Activated CD4-positive, alpha-beta T cell treated with anti-CD3 and anti-CD28 coated beads for 36 hours (primary cell): ENCODE results near the gene HCN3. TPM values are rescaled to one million over a fixed set of nuclear protein-coding genes. Genes with fewer than 3 reads are reported as not detected.
A peak's percentile ranks its signal among the peaks of the same experiment; 100 is the strongest.
"Not testable (repeated sequence)": the region's sequence is repeated elsewhere in the genome, so short reads cannot be mapped to it uniquely, and the experiment has no call there.

Experiments used
- ATAC-seq: fragments of 200-7000 bp; cut with Tn5 transposase; one replicate; pipeline ENCODE4 v1.10.0; 2021; ENCODE audit warnings: mild to moderate bottlenecking, moderate library complexity
- CTCF ChIA-PET: fragments of 350-600 bp; sonication (Branson Sonifier 250); formaldehyde crosslinking; loops from one replicate; lab custom pipeline; 2021; ENCODE audit warnings: antibody characterized with exemption; lab: Charles Lee
- POLR2A ChIA-PET: fragments of 350-600 bp; sonication (Branson Sonifier 250); formaldehyde crosslinking; loops from one replicate; lab custom pipeline; 2021; ENCODE audit warnings: antibody characterized with exemption, inconsistent platforms; lab: Charles Lee
- DNase-seq: peaks from one replicate; pipeline ENCODE4 v3.0.0-alpha.2; 2020
- H3K27ac Mint-ChIP-seq: one replicate; pipeline ENCODE4 v1.8.0; 2021; ENCODE audit warnings: mixed read lengths
- H3K27me3 Mint-ChIP-seq: one replicate; pipeline ENCODE4 v1.8.0; 2021; ENCODE audit warnings: mixed read lengths
- H3K36me3 Mint-ChIP-seq: one replicate; pipeline ENCODE4 v1.8.0; 2021; ENCODE audit warnings: low read depth, mixed read lengths
- H3K4me1 Mint-ChIP-seq: one replicate; pipeline ENCODE4 v1.8.0; 2021; ENCODE audit warnings: mixed read lengths
- H3K4me3 Mint-ChIP-seq: one replicate; pipeline ENCODE4 v1.8.0; 2021; ENCODE audit warnings: mild to moderate bottlenecking, moderate library complexity, mixed read lengths
- H3K9me3 Mint-ChIP-seq: one replicate; pipeline ENCODE4 v1.8.0; 2021; ENCODE audit warnings: low read depth, mixed read lengths
- intact Hi-C, 2 experiments: fragments of 100-400 bp; cut with DNase I in 1 of 2; cut with micrococcal nuclease in 1 of 2; formaldehyde crosslinking; loops; one replicate each; pipeline versions ENCODE4 v1.14.2 to v1.15.1; 2022 to 2024; cut with DNase I, micrococcal nuclease
- total RNA-seq, 2 experiments: library from RNA; stranded (reverse); gene quantifications; one replicate each; pipeline ENCODE4 v1.2.3, GENCODE V29; 2021

The HCN3 gene
- 1 to 10 TPM; 1.9 to 2.3 TPM for total RNA-seq

- no peak within 1 kb of the TSS for H3K27ac Mint-ChIP-seq
These were observed at the start of gene HCN3 for GRCh38 chr1:155277070-155277901. Gene HCN3 (plus strand): TSS chr1:155277463. CDS start chr1:155277591, 128 bp downstream.

GRCh38 chr1:155228096-155228427 lies 49.2 kb upstream of the HCN3 start:
- peaks cover 27% of the 10 kb centered on the region for H3K4me1 Mint-ChIP-seq
- ATAC-seq (no peak), DNase-seq (no peak)
- H3K9me3 Mint-ChIP-seq: no peaks in the 10 kb centered on the region
- intact Hi-C loops: no loop called here
- no peaks in the 10 kb centered on the region for H3K27me3 Mint-ChIP-seq
- ChIA-PET CTCF (interaction anchor here (0.6 to 1.9 kb wide), 7 partner anchors 20 to 706 kb away, joined by 3 to 12 read pairs (median 4); partner anchors contain the start of genes KHDC4, KRTCAP2 and MTX1), POLR2A (interaction anchor here (0.7 kb wide), 1 partner anchor 764 kb away, joined by 3 read pairs; no protein-coding TSS in a partner anchor)
- H3K36me3 Mint-ChIP-seq: peaks cover 8% of the 10 kb centered on the region
- peak overlapping the region; percentile 96 for H3K4me3 Mint-ChIP-seq
- H3K27ac Mint-ChIP-seq: peak overlapping the region; percentile 97

More at GRCh38 chr1:155277070-155277901, at the start of gene HCN3:
- intact Hi-C loops: loop anchor here (1.0 to 5.0 kb wide), 9 partner anchors 22 to 700 kb away; partner anchors contain the start of genes FDPS (in 2 of the 2), ARHGEF2 (in 1 of the 2), ASH1L (in 1 of the 2) and DAP3 (in 1 of the 2)
- DNase-seq (peak; percentile 97), ATAC-seq (peak; percentile 68)
- Mint-ChIP-seq H3K9me3 (no peaks in the 10 kb centered on the region), H3K4me3 (peak within 1 kb of the TSS; percentile 63), H3K27me3 (no peaks in the 10 kb centered on the region), H3K4me1 (peaks cover 31% of the 10 kb centered on the region), H3K36me3 (peaks cover 7% of the 10 kb centered on the region)
- CTCF ChIA-PET: interaction anchor here (0.5 to 2.1 kb wide), 11 partner anchors 28 to 554 kb away, joined by 3 to 15 read pairs (median 4); partner anchors contain the start of genes FDPS, KRTCAP2 and THBS3
- POLR2A ChIA-PET: interaction anchor here (0.6 kb wide), 2 partner anchors 35 to 46 kb away, joined by 3 read pairs; no protein-coding TSS in a partner anchor

- CTCF ChIA-PET, DNase-seq, ATAC-seq, H3K27me3 Mint-ChIP-seq, H3K27ac Mint-ChIP-seq, POLR2A ChIA-PET, intact Hi-C loops, H3K4me3 Mint-ChIP-seq, H3K36me3 Mint-ChIP-seq, H3K9me3 Mint-ChIP-seq: not testable (repeated sequence)
- peaks cover 23% of the 10 kb centered on the region for H3K4me1 Mint-ChIP-seq
These were observed 46.0 kb upstream of the HCN3 start for GRCh38 chr1:155231302-155231701.

DNA sequence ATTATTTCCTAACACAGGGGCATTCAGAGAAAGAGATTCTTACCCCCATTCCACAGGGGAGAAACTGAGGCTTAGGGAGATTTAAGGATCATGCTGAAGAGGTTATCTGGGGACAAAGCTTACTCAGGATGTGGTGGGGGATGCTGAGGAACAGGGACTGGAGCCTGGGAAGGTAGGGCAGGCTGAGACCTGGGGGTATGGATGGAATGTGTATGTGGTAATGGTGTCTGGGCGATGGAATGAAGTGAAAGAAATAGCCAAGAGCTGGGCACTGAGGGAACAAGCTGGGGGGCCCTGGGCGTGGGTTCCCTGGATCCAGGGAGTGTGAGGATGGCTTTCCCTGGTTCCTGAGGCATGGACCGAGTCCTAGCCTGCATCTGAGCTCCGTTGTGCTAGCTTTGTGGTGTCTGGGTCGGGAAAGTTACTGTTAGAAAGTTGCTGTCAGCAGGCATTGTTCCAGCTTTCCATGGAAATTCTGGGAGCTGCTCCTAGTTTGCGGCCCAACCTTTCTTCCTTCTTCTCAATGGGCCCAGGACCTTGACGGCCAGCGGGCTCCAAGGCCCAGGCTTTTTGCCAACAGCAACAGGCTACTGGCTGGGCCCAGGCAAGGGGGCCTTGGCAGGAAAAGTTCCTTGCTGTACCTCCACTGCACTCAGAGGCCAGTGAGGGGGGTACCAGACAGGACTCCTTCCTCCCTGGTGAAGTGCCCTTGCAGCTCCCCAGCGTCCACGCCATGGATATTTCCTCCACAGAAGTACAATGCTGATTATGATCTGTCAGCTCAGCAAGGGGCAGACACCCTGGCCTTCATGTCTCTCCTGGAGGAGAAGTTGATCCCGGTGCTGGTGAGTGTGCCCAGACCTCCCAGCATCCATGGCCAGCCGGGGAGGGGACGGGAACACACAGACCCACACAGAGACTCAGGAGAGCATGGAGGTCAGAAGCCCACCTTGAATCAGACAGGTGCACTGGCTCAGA lies 45.0 kb upstream of the HCN3 start:
- peaks cover 18% of the 10 kb centered on the region for H3K4me1 Mint-ChIP-seq
- H3K27me3 Mint-ChIP-seq, intact Hi-C loops, DNase-seq, H3K4me3 Mint-ChIP-seq, POLR2A ChIA-PET, H3K9me3 Mint-ChIP-seq, H3K27ac Mint-ChIP-seq, ATAC-seq, CTCF ChIA-PET: not testable (repeated sequence)
- peaks cover 10% of the 10 kb centered on the region for H3K36me3 Mint-ChIP-seq

DNA sequence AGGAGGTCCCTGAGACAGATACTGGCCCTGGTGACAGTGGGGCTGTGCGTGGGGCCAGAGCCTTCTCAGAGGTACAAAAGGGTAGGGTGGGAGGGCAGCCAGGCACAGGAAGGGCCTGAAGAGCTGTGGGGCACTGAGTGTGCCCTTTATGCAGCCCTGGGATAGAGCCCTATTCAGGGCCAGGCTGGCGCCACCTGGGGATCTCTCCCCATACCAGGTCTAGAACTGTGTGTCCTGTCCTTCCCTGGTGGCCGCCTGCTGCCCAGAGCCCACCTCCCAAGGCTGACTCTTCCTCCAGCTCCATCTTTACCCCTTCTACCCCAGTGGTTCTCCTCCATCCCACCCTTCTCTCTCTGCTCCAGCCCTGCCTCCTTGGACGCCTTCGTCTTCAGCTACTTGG lies 43.8 kb upstream of the HCN3 start:
- CTCF ChIA-PET, H3K4me3 Mint-ChIP-seq, H3K27me3 Mint-ChIP-seq, DNase-seq, H3K27ac Mint-ChIP-seq, intact Hi-C loops, POLR2A ChIA-PET, ATAC-seq, H3K9me3 Mint-ChIP-seq: not testable (repeated sequence)
- Mint-ChIP-seq H3K4me1 (peaks cover 11% of the 10 kb centered on the region), H3K36me3 (peaks cover 10% of the 10 kb centered on the region)

DNA sequence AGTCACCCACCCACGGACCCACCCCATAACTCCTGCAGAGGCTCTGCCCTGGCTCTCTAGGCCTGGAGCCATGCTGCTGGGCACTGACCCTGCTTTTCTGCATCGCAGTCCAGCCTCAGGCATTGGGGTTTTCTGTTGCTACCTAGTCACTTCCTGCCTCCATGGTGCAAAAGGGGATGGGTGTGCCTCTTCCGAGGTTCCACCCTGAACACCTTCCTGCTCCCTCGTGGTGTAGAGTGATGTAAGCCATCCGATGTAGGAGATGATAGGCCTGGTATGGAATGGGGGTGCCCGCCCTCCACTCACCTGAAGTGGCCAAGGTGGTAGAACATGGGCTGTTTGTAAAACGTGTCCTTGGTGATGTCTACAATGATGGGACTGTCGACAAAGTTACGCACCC lies 41.9 kb upstream of the HCN3 start:
- DNase-seq, POLR2A ChIA-PET, ATAC-seq, H3K27ac Mint-ChIP-seq, H3K9me3 Mint-ChIP-seq, H3K4me3 Mint-ChIP-seq, H3K27me3 Mint-ChIP-seq, intact Hi-C loops, CTCF ChIA-PET: not testable (repeated sequence)
- H3K36me3 Mint-ChIP-seq: peaks cover 10% of the 10 kb centered on the region
- peaks cover 11% of the 10 kb centered on the region for H3K4me1 Mint-ChIP-seq

- Mint-ChIP-seq H3K36me3 (peaks cover 10% of the 10 kb centered on the region), H3K27me3 (no peaks in the 10 kb centered on the region), H3K4me3 (no peak overlapping the region), H3K27ac (no peak overlapping the region), H3K9me3 (no peaks in the 10 kb centered on the region), H3K4me1 (peaks cover 21% of the 10 kb centered on the region)
- POLR2A ChIA-PET: interaction anchor here (0.6 to 0.7 kb wide), 2 partner anchors 7 to 939 kb away, joined by 3 read pairs; no protein-coding TSS in a partner anchor
- CTCF ChIA-PET: interaction anchor here (0.8 kb wide), 1 partner anchor 61 kb away, joined by 5 read pairs; no protein-coding TSS in a partner anchor
- ATAC-seq (no peak), DNase-seq (no peak)
- intact Hi-C loops: no loop called here
These were observed 40.8 kb upstream of the HCN3 start for GRCh38 chr1:155236451-155236850.

- DNase-seq: peak; percentile 79
- Mint-ChIP-seq H3K9me3 (no peaks in the 10 kb centered on the region), H3K27ac (peak overlapping the region; percentile 79), H3K27me3 (peaks cover 2% of the 10 kb centered on the region), H3K4me1 (peaks cover 44% of the 10 kb centered on the region), H3K36me3 (peaks cover 17% of the 10 kb centered on the region), H3K4me3 (peak overlapping the region; percentile 78)
- POLR2A ChIA-PET: interaction anchor here (0.6 to 1.6 kb wide), 2 partner anchors 14 to 259 kb away, joined by 3 to 5 read pairs; partner anchors contain the start of gene ENTREP3
- ATAC-seq: peak; percentile 28
- CTCF ChIA-PET: interaction anchor here (0.6 to 3.1 kb wide), 7 partner anchors 10 to 150 kb away, joined by 3 to 26 read pairs (median 4); partner anchors contain the start of gene KRTCAP2
- intact Hi-C loops: loop anchor here in 1 of 2 experiments (1.0 kb wide), 5 partner anchors 14 to 47 kb away; partner anchors contain the start of gene SCAMP3
These were observed 36.1 kb upstream of the HCN3 start for GRCh38 chr1:155241069-155241679.

DNA sequence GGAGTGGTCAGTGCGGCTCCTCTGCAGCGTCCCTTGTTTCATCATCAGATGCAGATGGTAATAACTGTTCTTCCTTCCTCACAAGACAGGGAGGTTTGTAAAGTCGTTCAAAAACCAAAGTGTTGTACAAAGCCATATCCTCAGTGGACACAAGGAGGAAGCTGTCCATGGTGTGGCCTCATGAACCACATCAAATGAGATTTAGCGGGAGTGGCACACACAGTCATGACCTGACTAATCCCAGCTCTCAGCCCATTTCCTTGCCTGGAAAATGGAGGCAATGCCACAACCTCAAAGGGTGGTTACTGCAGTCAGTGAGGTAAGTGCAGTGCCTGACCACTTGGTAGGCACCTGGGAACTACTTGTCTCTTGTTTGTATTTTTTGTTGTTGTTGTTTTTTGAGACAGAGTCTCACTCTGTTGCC lies 35.4 kb upstream of the HCN3 start:
- Mint-ChIP-seq H3K27me3 (peaks cover 2% of the 10 kb centered on the region), H3K36me3 (peaks cover 14% of the 10 kb centered on the region), H3K27ac (peak overlapping the region; percentile 68), H3K4me3 (peak overlapping the region; percentile 78), H3K4me1 (peaks cover 44% of the 10 kb centered on the region), H3K9me3 (no peaks in the 10 kb centered on the region)
- no peak for DNase-seq
- CTCF ChIA-PET: interaction anchor here (0.6 to 3.1 kb wide), 6 partner anchors 9 to 80 kb away, joined by 3 to 26 read pairs (median 4); partner anchors contain the start of genes KRTCAP2 and RUSC1
- intact Hi-C loops: loop anchor here in 1 of 2 experiments (1.0 kb wide), 5 partner anchors 15 to 48 kb away; partner anchors contain the start of gene SCAMP3
- POLR2A ChIA-PET: interaction anchor here (0.6 to 0.7 kb wide), 2 partner anchors 260 to 1259 kb away, joined by 5 to 9 read pairs; no protein-coding TSS in a partner anchor
- ATAC-seq: no peak

GRCh38 chr1:155242805-155243358 lies 34.4 kb upstream of the HCN3 start:
- H3K4me3 Mint-ChIP-seq: peak overlapping the region; percentile 80
- intact Hi-C loops: no loop called here
- peak overlapping the region; percentile 90 for H3K27ac Mint-ChIP-seq

More at GRCh38 chr1:155242805-155243358, 34.4 kb upstream of the HCN3 start:
- ATAC-seq (no peak), DNase-seq (no peak)
- Mint-ChIP-seq H3K4me1 (peaks cover 44% of the 10 kb centered on the region), H3K27me3 (peaks cover 2% of the 10 kb centered on the region), H3K9me3 (no peaks in the 10 kb centered on the region), H3K36me3 (peaks cover 11% of the 10 kb centered on the region)
- ChIA-PET CTCF (interaction anchor here (1.0 to 3.1 kb wide), 3 partner anchors 8 to 36 kb away, joined by 3 to 26 read pairs (median 3); partner anchors contain the start of gene THBS3), POLR2A (interaction anchor here (0.6 to 1.9 kb wide), 2 partner anchors 34 kb away, joined by 3 to 5 read pairs; no protein-coding TSS in a partner anchor)
